Thyroid gland (tissue), 4 donors: ENCODE data around the gene GALNT13. TPM values are rescaled to one million over a fixed set of nuclear protein-coding genes. Genes with fewer than 3 reads are reported as not detected.

ENCODE experiments used
- DNase-seq, 2 donors: peaks; one replicate each; pipeline ENCODE4 v3.0.0-alpha.2; 2019
- H3K27ac ChIP-seq, 3 donors: fragments of 200-600 bp; sonication (generic); 1 replicate in 2 of 3; 2 replicates in 1 of 3; pipeline ENCODE4 v1.5.1; 2016 to 2019; ENCODE audit warnings: mild to moderate bottlenecking in 1 of 3, moderate library complexity in 1 of 3
- H3K27me3 ChIP-seq: fragments of 200-600 bp; sonication (generic); one replicate; pipeline ENCODE4 v1.5.1; 2019
- H3K36me3 ChIP-seq, 2 donors: fragments of 200-600 bp; sonication (generic); one replicate each; pipeline ENCODE4 v1.5.1; 2016 to 2019
- H3K4me1 ChIP-seq, 2 donors: fragments of 200-600 bp; sonication (generic); one replicate each; pipeline ENCODE4 v1.5.1; 2017 to 2019
- H3K4me3 ChIP-seq, 3 donors: fragments of 200-600 bp; sonication (generic); replicated peaks in 1 of 3; 1 replicate in 2 of 3; 2 replicates in 1 of 3; pipeline ENCODE4 v1.5.1; 2016; ENCODE audit warnings: mild to moderate bottlenecking in 1 of 3
- H3K9me3 ChIP-seq: fragments of 200-600 bp; sonication (generic); one replicate; pipeline ENCODE4 v1.5.1; 2017
- CTCF ChIP-seq, 6 experiments: fragments of 200-600 bp in 3 of 6; fragments of 450-650 bp in 3 of 6; sonication (generic) in 3 of 6; IDR thresholded peaks; one replicate each; pipeline ENCODE4 v1.5.1; 2016 to 2019; ENCODE audit warnings: antibody characterized with exemption in 6 of 6, mild to moderate bottlenecking in 2 of 6, inconsistent platforms in 1 of 6, moderate library complexity in 1 of 6
- POLR2A ChIP-seq, 2 donors: fragments of 450-650 bp; IDR thresholded peaks; one replicate each; pipeline ENCODE4 v1.6.1; 2017; ENCODE audit warnings: antibody characterized with exemption in 2 of 2, mild to moderate bottlenecking in 2 of 2, moderate library complexity in 1 of 2
- WGBS, 2 donors: methylation state at CpG; one replicate each; pipeline ENCODE4 v1.1.5; 2017; 5-methylcytosine and 5-hydroxymethylcytosine counted together
- intact Hi-C: fragments of 100-400 bp; cut with DNase I; formaldehyde crosslinking; loops from one replicate; pipeline ENCODE4 v1.15.1; 2023
- total RNA-seq, 4 donors: library from RNA; depleted of rRNA; stranded (reverse); fragments of >200 nt; gene quantifications; one replicate each; pipeline ENCODE4 v1.2.3, GENCODE V29; 2016

Gene GALNT13
- total RNA-seq, 4 donors from 2014 or later = 0.13 to 2.3 TPM; not detected in 2

DNA sequence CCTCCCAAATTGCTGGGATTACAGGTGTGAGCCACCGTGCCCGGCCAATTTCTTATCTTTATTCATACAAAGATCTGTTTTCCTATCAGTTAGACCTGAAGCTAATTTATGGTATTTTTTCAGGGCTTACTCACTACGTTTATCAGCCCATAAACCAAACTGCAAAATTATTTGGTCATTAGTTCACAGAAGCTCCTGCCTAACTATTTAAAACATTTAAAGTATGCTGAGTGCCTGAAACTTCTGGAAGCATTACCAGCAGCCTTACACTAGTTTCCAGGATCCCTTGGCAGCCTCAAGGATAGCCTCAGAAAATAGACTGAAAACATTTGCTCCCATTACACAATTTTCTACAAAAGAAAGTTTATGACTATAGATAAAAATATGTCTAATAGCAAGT, 68.8 kb downstream of the GALNT13 start:
- H3K4me1 ChIP-seq = no peaks in the 10 kb centered on the region
- no peak overlapping the region for H3K4me3 ChIP-seq
- H3K27ac ChIP-seq = no peak overlapping the region
- H3K9me3 ChIP-seq = no peaks in the 10 kb centered on the region
- intact Hi-C loops = no loop called here
- no peaks in the 10 kb centered on the region for H3K36me3 ChIP-seq
- no peak for DNase-seq
- TF ChIP-seq CTCF (IDR thresholded peaks at IDR 0.05) = no peak
- TF ChIP-seq POLR2A (IDR thresholded peaks at IDR 0.05) = no peak
- 66 to 74% methylated on average over 3 of the region's 3 CpGs for WGBS, 2 donors
- no peaks in the 10 kb centered on the region for H3K27me3 ChIP-seq

DNA sequence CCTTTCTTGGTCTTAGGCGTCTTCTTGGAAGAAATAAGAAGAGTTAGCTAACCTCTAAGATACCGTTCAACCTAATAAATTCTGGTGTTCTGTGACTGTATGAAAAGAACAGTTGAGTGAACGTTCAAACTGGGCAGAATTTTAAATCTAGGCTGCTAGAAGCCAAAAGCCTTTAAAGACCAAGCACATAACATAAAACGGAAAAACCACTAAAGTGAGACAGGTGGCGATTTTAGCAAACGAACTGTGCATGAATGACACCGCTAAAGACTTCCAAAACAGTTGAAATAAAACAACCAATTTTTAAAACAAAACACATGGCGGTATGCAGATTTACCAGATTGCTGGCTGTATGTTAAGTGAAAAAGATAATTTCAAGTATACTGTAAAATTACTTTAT, 73.1 kb downstream of the GALNT13 start:
- Histone ChIP-seq H3K27ac (no peak overlapping the region), H3K36me3 (no peaks in the 10 kb centered on the region), H3K4me3 (no peak overlapping the region), H3K4me1 (no peaks in the 10 kb centered on the region), H3K9me3 (no peaks in the 10 kb centered on the region), H3K27me3 (no peaks in the 10 kb centered on the region)
- no peak for DNase-seq
- TF ChIP-seq CTCF (IDR thresholded peaks at IDR 0.05) (no peak), POLR2A (IDR thresholded peaks at IDR 0.05) (no peak)
- intact Hi-C loops = no loop called here
- 79 to 80% methylated on average over 8 of the region's 8 CpGs for WGBS, 2 donors

- TF ChIP-seq POLR2A (IDR thresholded peaks at IDR 0.05) (no peak), CTCF (IDR thresholded peaks at IDR 0.05) (no peak)
- Histone ChIP-seq H3K4me1 (no peaks in the 10 kb centered on the region), H3K36me3 (no peaks in the 10 kb centered on the region), H3K4me3 (no peak overlapping the region), H3K9me3 (no peaks in the 10 kb centered on the region), H3K27ac (no peak overlapping the region), H3K27me3 (no peaks in the 10 kb centered on the region)
- DNase-seq = no peak
- intact Hi-C loops = no loop called here
Measured at GRCh38 chr2:153946036-153946435, 74.3 kb downstream of the GALNT13 start.

GRCh38 chr2:153953761-153954160, 82.0 kb downstream of the GALNT13 start:
- Histone ChIP-seq H3K27ac (no peak overlapping the region), H3K4me3 (no peak overlapping the region), H3K9me3 (no peaks in the 10 kb centered on the region), H3K27me3 (no peaks in the 10 kb centered on the region), H3K36me3 (no peaks in the 10 kb centered on the region), H3K4me1 (no peaks in the 10 kb centered on the region)
- TF ChIP-seq CTCF (IDR thresholded peaks at IDR 0.05) = no peak
- TF ChIP-seq POLR2A (IDR thresholded peaks at IDR 0.05) = no peak
- no peak for DNase-seq
- intact Hi-C loops = no loop called here

DNA sequence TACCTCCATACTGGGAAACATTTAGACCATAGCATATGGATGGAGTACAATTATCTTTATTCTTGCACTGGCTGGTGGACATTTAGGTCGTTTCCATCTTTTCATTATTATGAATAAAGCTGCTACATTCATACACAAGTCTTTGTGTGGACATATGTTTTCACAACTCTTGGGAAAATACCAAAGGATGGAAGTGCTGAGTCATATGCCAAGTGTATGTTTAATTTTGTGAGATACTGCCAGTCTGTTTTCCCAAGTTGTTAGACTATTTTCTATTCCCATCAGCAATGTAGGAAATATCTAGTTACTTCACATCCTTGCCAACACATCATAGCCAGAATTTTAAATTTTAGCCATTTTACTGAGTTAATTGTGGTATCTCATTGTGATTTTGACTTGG, 91.5 kb downstream of the GALNT13 start:
- TF ChIP-seq POLR2A (IDR thresholded peaks at IDR 0.05) (no peak), CTCF (IDR thresholded peaks at IDR 0.05) (no peak)
- intact Hi-C loops = no loop called here
- no peaks in the 10 kb centered on the region for H3K4me1 ChIP-seq
- 63 to 72% methylated on average over 1 of the region's 1 CpG for WGBS, 2 donors
- H3K4me3 ChIP-seq = no peak overlapping the region
- no peaks in the 10 kb centered on the region for H3K9me3 ChIP-seq
- no peaks in the 10 kb centered on the region for H3K36me3 ChIP-seq
- H3K27me3 ChIP-seq = no peaks in the 10 kb centered on the region
- no peak for DNase-seq
- no peak overlapping the region for H3K27ac ChIP-seq
